Activated CD4-positive, alpha-beta T cell treated with anti-CD3 and anti-CD28 coated beads, Interleukin-2, amount 10 ng/mL, durations not matched to agents 7 days and 5 days (primary cell): Measurements from ENCODE around the gene CBX5. TPM values are rescaled to one million over a fixed set of nuclear protein-coding genes. Genes with fewer than 3 reads are reported as not detected.
"Not testable (repeated sequence)": the region's sequence is repeated elsewhere in the genome, so short reads cannot be mapped to it uniquely, and the experiment has no call there.

ENCODE experiments used
- CTCF ChIA-PET: fragments of 350-600 bp; sonication (Branson Sonifier 250); formaldehyde crosslinking; loops from one replicate; lab custom pipeline; 2021; ENCODE audit warnings: antibody characterized with exemption; lab: Charles Lee
- POLR2A ChIA-PET: fragments of 350-600 bp; sonication (Branson Sonifier 250); formaldehyde crosslinking; loops from one replicate; lab custom pipeline; 2021; ENCODE audit warnings: antibody characterized with exemption; lab: Charles Lee
- DNase-seq: peaks from one replicate; pipeline ENCODE4 v3.0.0-alpha.2; 2020
- H3K27ac Mint-ChIP-seq: one replicate; pipeline ENCODE4 v1.8.0; 2021; ENCODE audit warnings: mild to moderate bottlenecking, moderate library complexity, mixed read lengths
- H3K27me3 Mint-ChIP-seq: one replicate; pipeline ENCODE4 v1.8.0; 2021; ENCODE audit warnings: mixed read lengths
- H3K36me3 Mint-ChIP-seq: one replicate; pipeline ENCODE4 v1.8.0; 2021; ENCODE audit warnings: low read depth, mixed read lengths
- H3K4me1 Mint-ChIP-seq: one replicate; pipeline ENCODE4 v1.8.0; 2021; ENCODE audit warnings: mixed read lengths
- H3K4me3 Mint-ChIP-seq: one replicate; pipeline ENCODE4 v1.8.0; 2021; ENCODE audit warnings: mild to moderate bottlenecking, moderate library complexity, mixed read lengths
- H3K9me3 Mint-ChIP-seq: one replicate; pipeline ENCODE4 v1.8.0; 2021; ENCODE audit warnings: mixed read lengths
- total RNA-seq, 2 experiments: library from RNA; stranded (reverse); gene quantifications; one replicate each; pipeline ENCODE4 v1.2.3, GENCODE V29; 2021

Gene CBX5
- total RNA-seq, 2 experiments from 2014 or later, result 145 to 170 TPM

GRCh38 chr12:54253240-54253639 lies 26.7 kb downstream of the CBX5 start:
- POLR2A ChIA-PET, result no interaction called here
- Mint-ChIP-seq H3K27ac (no peak overlapping the region), H3K4me3 (no peak overlapping the region), H3K9me3 (no peaks in the 10 kb centered on the region), H3K4me1 (peaks cover 12% of the 10 kb centered on the region), H3K27me3 (no peaks in the 10 kb centered on the region), H3K36me3 (peaks cover 50% of the 10 kb centered on the region)
- DNase-seq, result no peak
- CTCF ChIA-PET, result interaction anchor here (0.6 to 3.3 kb wide), 6 partner anchors 9 to 71 kb away, joined by 4 to 12 read pairs (median 5); partner anchors contain the start of gene COPZ1

GRCh38 chr12:54251667-54252284 lies 28.1 kb downstream of the CBX5 start:
- Mint-ChIP-seq H3K27ac (no peak overlapping the region), H3K4me3 (no peak overlapping the region), H3K27me3 (no peaks in the 10 kb centered on the region), H3K36me3 (peaks cover 45% of the 10 kb centered on the region), H3K9me3 (no peaks in the 10 kb centered on the region), H3K4me1 (peaks cover 8% of the 10 kb centered on the region)
- POLR2A ChIA-PET, result interaction anchor here (0.6 kb wide), 1 partner anchor 9 kb away, joined by 3 read pairs; no protein-coding TSS in a partner anchor
- peak; percentile 27 for DNase-seq
- CTCF ChIA-PET, result interaction anchor here (0.6 to 2.1 kb wide), 16 partner anchors 9 to 1578 kb away, joined by 3 to 8 read pairs (median 4); partner anchors contain the start of genes CBX5 and DNAJC14

GRCh38 chr12:54249489-54249888 lies 30.4 kb downstream of the CBX5 start:
- ChIA-PET POLR2A (no interaction called here), CTCF (interaction anchor here (0.7 kb wide), 1 partner anchor 10 kb away, joined by 3 read pairs; no protein-coding TSS in a partner anchor)
- no peaks in the 10 kb centered on the region for H3K27me3 Mint-ChIP-seq
- H3K4me3 Mint-ChIP-seq, result no peak overlapping the region
- H3K4me1 Mint-ChIP-seq, result peaks cover 11% of the 10 kb centered on the region
- H3K27ac Mint-ChIP-seq, result no peak overlapping the region
- no peak for DNase-seq
- no peaks in the 10 kb centered on the region for H3K9me3 Mint-ChIP-seq
- H3K36me3 Mint-ChIP-seq, result peaks cover 44% of the 10 kb centered on the region

- CTCF ChIA-PET, result no interaction called here
- Mint-ChIP-seq H3K27me3 (no peaks in the 10 kb centered on the region), H3K9me3 (no peaks in the 10 kb centered on the region), H3K4me3 (no peak overlapping the region), H3K27ac (no peak overlapping the region), H3K4me1 (peaks cover 12% of the 10 kb centered on the region), H3K36me3 (peaks cover 48% of the 10 kb centered on the region)
- DNase-seq, result no peak
- POLR2A ChIA-PET, result no interaction called here
These were observed 33.8 kb downstream of the CBX5 start for GRCh38 chr12:54246011-54246641.

- ChIA-PET CTCF (interaction anchor here (0.5 to 1.8 kb wide), 6 partner anchors 10 to 131 kb away, joined by 3 to 8 read pairs (median 4); no protein-coding TSS in a partner anchor), POLR2A (no interaction called here)
- DNase-seq, result no peak
- no peaks in the 10 kb centered on the region for H3K27me3 Mint-ChIP-seq
- H3K27ac Mint-ChIP-seq, result peak overlapping the region; percentile 47
- H3K4me1 Mint-ChIP-seq, result peaks cover 15% of the 10 kb centered on the region
- H3K4me3 Mint-ChIP-seq, result no peak overlapping the region
- no peaks in the 10 kb centered on the region for H3K9me3 Mint-ChIP-seq
- peaks cover 40% of the 10 kb centered on the region for H3K36me3 Mint-ChIP-seq
These were observed 38.8 kb downstream of the CBX5 start for GRCh38 chr12:54240971-54241588.

- CTCF ChIA-PET, result interaction anchor here (0.5 to 2.3 kb wide), 5 partner anchors 12 to 132 kb away, joined by 3 to 11 read pairs (median 4); no protein-coding TSS in a partner anchor
- POLR2A ChIA-PET, result no interaction called here
- Mint-ChIP-seq H3K4me3 (no peak overlapping the region), H3K27ac (peak overlapping the region; percentile 69), H3K27me3 (no peaks in the 10 kb centered on the region), H3K9me3 (no peaks in the 10 kb centered on the region), H3K4me1 (peaks cover 13% of the 10 kb centered on the region), H3K36me3 (peaks cover 42% of the 10 kb centered on the region)
- DNase-seq, result no peak
These were observed 39.8 kb downstream of the CBX5 start for GRCh38 chr12:54240129-54240528.

- Mint-ChIP-seq H3K36me3 (peaks cover 42% of the 10 kb centered on the region), H3K4me3 (no peak overlapping the region)
These were observed 40.3 kb downstream of the CBX5 start for GRCh38 chr12:54239620-54240019.

GRCh38 chr12:54238531-54238930 lies 41.4 kb downstream of the CBX5 start:
- H3K36me3 Mint-ChIP-seq, result peaks cover 40% of the 10 kb centered on the region
- H3K9me3 Mint-ChIP-seq, result no peaks in the 10 kb centered on the region
- ChIA-PET CTCF (interaction anchor here (1.1 to 2.3 kb wide), 2 partner anchors 11 to 14 kb away, joined by 3 to 11 read pairs; no protein-coding TSS in a partner anchor), POLR2A (interaction anchor here (0.7 kb wide), 2 partner anchors 15 to 174 kb away, joined by 3 read pairs; no protein-coding TSS in a partner anchor)
- no peak overlapping the region for H3K27ac Mint-ChIP-seq
- H3K27me3 Mint-ChIP-seq, result no peaks in the 10 kb centered on the region
- H3K4me3 Mint-ChIP-seq, result no peak overlapping the region
- DNase-seq, result no peak
- peaks cover 13% of the 10 kb centered on the region for H3K4me1 Mint-ChIP-seq

More at GRCh38 chr12:54239620-54240019, 40.3 kb downstream of the CBX5 start:
- DNase-seq, result no peak
- Mint-ChIP-seq H3K27me3 (no peaks in the 10 kb centered on the region), H3K27ac (no peak overlapping the region), H3K9me3 (no peaks in the 10 kb centered on the region), H3K4me1 (peaks cover 13% of the 10 kb centered on the region)
- POLR2A ChIA-PET, result no interaction called here
- CTCF ChIA-PET, result interaction anchor here (1.2 to 2.3 kb wide), 3 partner anchors 12 to 24 kb away, joined by 4 to 11 read pairs (median 5); no protein-coding TSS in a partner anchor

- ChIA-PET POLR2A (no interaction called here), CTCF (interaction anchor here (1.2 kb wide), 1 partner anchor 12 kb away, joined by 3 read pairs; no protein-coding TSS in a partner anchor)
- peaks cover 26% of the 10 kb centered on the region for H3K36me3 Mint-ChIP-seq
- no peaks in the 10 kb centered on the region for H3K27me3 Mint-ChIP-seq
- DNase-seq, result no peak
- H3K4me1 Mint-ChIP-seq, result peaks cover 20% of the 10 kb centered on the region
- H3K27ac Mint-ChIP-seq, result no peak overlapping the region
- no peaks in the 10 kb centered on the region for H3K9me3 Mint-ChIP-seq
- H3K4me3 Mint-ChIP-seq, result no peak overlapping the region
These were observed 47.1 kb downstream of the CBX5 start for GRCh38 chr12:54232790-54233189.

GRCh38 chr12:54231269-54231668 lies 48.7 kb downstream of the CBX5 start:
- POLR2A ChIA-PET, H3K4me3 Mint-ChIP-seq, CTCF ChIA-PET, DNase-seq, H3K9me3 Mint-ChIP-seq, H3K27me3 Mint-ChIP-seq, H3K27ac Mint-ChIP-seq: not testable (repeated sequence)
- Mint-ChIP-seq H3K36me3 (peaks cover 26% of the 10 kb centered on the region), H3K4me1 (peaks cover 22% of the 10 kb centered on the region)

- ChIA-PET POLR2A (no interaction called here), CTCF (no interaction called here)
- peaks cover 22% of the 10 kb centered on the region for H3K4me1 Mint-ChIP-seq
- no peaks in the 10 kb centered on the region for H3K9me3 Mint-ChIP-seq
- peaks cover 21% of the 10 kb centered on the region for H3K36me3 Mint-ChIP-seq
- DNase-seq, result no peak
- no peak overlapping the region for H3K27ac Mint-ChIP-seq
- no peaks in the 10 kb centered on the region for H3K27me3 Mint-ChIP-seq
- no peak overlapping the region for H3K4me3 Mint-ChIP-seq
These were observed 49.4 kb downstream of the CBX5 start for GRCh38 chr12:54230555-54230954.

- Mint-ChIP-seq H3K4me1 (peaks cover 22% of the 10 kb centered on the region), H3K27ac (no peak overlapping the region), H3K4me3 (no peak overlapping the region), H3K27me3 (no peaks in the 10 kb centered on the region), H3K9me3 (no peaks in the 10 kb centered on the region), H3K36me3 (peaks cover 17% of the 10 kb centered on the region)
- POLR2A ChIA-PET, result no interaction called here
- CTCF ChIA-PET, result interaction anchor here (0.8 to 7.5 kb wide), 3 partner anchors 9 to 24 kb away, joined by 3 to 39 read pairs (median 4); no protein-coding TSS in a partner anchor
- DNase-seq, result no peak
These were observed 50.2 kb downstream of the CBX5 start for GRCh38 chr12:54229624-54230212.
